Brain pericyte (primary cell): ENCODE data around the gene SERTAD4.
"Not testable (repeated sequence)": the region's sequence is repeated elsewhere in the genome, so short reads cannot be mapped to it uniquely, and the experiment has no call there.

Experiments used
- DNase-seq: peaks from one replicate; pipeline ENCODE4 v3.0.0-alpha.2; 2012; ENCODE audit warnings: low read depth, low spot score

SERTAD4 gene

DNA sequence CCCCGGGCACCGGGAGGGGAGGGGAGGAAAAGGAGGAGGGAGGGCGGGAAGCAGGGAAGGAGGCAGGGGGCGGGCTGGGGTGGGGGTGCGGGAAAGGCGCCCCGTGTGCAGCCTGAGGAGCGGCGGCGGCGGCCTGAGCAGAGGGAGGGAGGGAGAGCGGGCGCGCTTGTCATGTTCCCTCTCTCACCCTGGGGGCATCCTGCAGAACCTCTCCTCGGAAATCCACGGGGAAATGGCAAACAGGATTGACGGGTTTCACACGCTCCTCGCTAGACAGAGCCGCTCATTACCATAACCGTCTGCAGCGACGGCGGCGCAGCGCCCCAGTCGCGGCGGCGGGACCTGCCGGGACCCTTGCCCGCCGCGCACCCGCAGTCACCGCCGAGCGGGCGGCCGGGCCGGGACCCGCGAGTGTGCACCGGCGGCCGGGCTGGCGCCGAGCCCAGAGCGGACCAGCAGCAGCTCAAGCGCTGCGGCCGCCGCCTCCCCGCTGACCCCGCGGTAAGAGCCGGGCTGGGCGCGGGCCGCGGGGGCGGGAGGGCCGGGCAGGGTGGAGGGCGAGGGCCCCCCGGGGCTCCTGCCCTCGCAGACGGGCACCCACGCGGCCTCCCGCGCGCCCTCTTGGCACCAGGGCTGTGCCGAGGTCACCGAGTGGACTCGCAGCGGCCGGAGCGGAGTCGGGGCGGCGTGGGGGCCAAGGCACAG, at the start of gene SERTAD4:
Gene SERTAD4 (plus strand): TSS at position 286 of the 705 bp plus-strand sequence. CDS start 5,165 bp downstream, outside the sequence.
- no peak for DNase-seq

GRCh38 chr1:210185063-210185462, 47.5 kb upstream of the SERTAD4 start:
- no peak for DNase-seq

DNA sequence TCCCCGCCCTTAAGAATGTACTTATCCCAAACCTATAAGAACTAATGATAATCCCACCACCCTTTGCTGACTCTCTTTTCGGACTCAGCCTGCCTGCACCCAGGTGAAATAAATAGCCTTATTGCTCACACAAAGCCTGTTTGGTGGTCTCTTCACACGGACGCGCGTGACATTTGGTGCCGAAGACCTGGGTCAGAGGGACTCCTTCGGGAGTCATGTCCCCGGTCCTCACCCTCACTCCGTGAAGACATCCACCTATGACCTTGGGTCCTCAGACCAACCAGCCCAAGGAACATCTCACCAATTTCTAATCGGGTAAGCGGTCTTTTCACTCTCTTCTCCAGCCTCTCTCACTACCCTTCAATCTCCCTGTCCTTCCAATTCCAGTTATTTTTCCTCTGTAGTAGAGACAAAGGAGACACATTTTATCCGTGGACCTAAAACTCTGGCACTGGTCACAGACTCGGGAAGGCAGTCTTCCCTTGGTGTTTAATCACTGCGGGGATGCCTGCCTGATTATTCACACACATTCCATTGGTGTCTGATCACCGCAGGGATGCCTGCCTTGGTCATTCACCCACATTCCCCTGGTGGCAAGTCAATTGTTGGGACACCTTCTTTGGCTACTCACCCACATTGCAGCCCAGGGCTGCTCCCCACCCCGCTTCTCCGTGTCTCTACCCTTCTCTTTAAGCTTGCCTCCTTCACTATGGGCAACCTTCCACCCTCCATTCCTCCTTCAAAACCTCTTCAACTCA, 44.6 kb upstream of the SERTAD4 start:
- not testable (repeated sequence) for DNase-seq

DNA sequence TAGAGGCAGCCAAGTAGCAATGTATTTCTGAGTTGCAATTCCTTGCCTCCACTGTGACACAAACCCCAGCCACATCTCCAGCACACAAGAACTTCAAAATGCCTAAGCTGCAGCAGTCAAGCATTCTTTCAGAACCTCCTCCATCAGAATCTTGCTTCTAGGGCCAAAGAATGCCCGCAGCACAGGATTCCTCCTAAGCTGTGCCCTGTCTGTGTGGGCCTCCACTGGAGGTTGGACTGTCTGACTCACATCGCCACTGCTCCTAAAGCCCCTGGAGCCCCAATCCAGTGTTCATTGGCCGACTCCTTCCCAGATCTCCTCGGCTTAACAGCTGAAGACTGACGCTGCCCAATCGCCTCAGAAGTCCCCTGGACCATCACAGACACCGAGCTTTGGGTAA, 43.2 kb upstream of the SERTAD4 start:
- no peak for DNase-seq

- DNase-seq, result no peak
Measured at GRCh38 chr1:210195635-210196160, 36.9 kb upstream of the SERTAD4 start.

GRCh38 chr1:210196266-210196665, 36.3 kb upstream of the SERTAD4 start:
- DNase-seq, result not testable (repeated sequence)

- no peak for DNase-seq
Measured at GRCh38 chr1:210198840-210199239, 33.8 kb upstream of the SERTAD4 start.

- DNase-seq, result no peak
Measured at GRCh38 chr1:210200124-210200736, 32.4 kb upstream of the SERTAD4 start.

- no peak for DNase-seq
Measured at GRCh38 chr1:210201681-210202080, 30.9 kb upstream of the SERTAD4 start.

GRCh38 chr1:210207597-210208450, 24.8 kb upstream of the SERTAD4 start:
- DNase-seq, result no peak

- no peak for DNase-seq
Measured at GRCh38 chr1:210213335-210213734, 19.3 kb upstream of the SERTAD4 start.

- no peak for DNase-seq
Measured at GRCh38 chr1:210214573-210215409, 17.8 kb upstream of the SERTAD4 start.

GRCh38 chr1:210217482-210217881, 15.1 kb upstream of the SERTAD4 start:
- DNase-seq, result no peak

DNA sequence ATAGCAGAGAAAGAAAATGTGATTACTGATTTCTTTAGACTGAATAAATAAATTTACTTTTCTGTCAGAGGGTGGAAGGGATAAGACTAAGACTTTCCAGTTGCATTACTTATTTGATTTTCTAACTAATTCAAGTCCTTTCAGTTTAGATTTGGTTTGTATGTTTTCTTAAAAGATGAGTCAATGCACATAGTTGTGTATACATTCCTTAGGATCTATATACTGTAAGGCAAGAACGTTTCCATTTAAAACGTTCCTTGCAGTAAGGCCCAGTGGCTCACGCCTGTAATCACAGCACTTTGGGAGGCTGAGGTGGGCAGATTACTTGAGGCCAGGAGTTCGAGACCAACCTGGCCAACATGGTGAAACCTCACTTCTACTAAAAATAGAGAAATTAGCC, 14.5 kb upstream of the SERTAD4 start:
- no peak for DNase-seq

DNA sequence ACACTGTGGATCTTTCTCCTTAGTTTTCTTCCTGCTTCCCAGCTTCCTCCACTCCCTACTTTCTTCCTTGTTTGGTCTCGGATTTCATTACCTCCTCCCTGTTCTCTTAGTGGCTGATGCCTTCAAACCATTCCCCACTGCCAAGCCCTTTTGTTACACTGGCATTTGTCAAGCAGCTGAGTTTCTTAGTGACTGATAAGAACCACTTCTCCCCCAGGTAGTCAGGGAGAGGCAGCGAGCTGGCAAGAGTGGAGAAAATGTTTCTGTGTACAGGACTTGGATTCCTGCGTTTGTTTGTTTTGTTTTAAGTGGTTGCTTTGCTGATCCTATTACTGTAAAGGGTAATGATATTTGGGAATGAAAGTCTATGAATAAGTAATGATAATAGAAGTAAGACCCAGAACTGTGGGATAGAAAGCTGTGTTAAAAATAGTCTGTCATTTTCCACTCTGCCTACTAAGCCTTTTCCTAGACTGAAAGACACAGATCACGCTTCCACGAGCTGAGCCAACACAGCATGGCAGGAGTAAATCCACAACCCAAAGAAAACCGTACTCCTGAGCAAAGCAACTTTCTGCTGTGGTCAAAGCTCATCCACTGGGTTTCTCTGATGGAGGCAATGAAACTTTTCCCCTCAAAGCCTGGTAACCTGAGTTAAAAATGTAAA, 10.1 kb upstream of the SERTAD4 start:
- no peak for DNase-seq

DNA sequence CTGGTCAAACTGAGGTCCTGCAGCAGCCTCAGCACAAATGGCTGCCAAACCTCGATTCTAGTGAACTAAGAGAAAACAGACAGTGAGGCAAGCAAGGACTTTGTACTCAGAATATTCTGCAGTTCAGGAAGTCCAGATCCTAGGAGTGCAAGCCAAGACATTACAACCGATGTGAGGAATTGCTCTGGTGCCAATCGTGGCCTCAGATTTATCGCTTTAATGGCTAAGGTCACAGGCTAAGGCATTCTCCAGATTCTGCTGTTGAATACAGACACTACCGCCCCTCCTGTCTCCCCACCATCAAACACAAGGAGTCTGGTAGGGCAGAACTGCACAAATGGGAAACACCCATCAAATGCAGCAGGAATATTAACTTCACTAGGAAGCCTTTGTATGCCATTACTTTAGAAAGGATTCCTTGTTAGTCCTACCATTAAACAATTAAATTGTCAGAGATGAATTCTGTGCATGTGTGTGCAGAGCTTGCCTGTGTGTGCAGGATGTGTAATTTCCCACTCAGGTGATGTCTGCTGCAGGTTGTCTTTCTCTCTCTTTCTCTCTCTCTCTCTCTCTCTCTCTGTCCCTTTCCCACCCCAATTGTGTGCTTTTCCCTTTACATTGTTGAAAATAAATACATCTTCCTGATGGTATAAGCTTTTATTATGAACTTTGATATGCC, 9.2 kb upstream of the SERTAD4 start:
- no peak for DNase-seq

GRCh38 chr1:210228158-210228557, 4.4 kb upstream of the SERTAD4 start:
- no peak for DNase-seq

GRCh38 chr1:210230149-210230695, 2.4 kb upstream of the SERTAD4 start:
- no peak for DNase-seq

DNA sequence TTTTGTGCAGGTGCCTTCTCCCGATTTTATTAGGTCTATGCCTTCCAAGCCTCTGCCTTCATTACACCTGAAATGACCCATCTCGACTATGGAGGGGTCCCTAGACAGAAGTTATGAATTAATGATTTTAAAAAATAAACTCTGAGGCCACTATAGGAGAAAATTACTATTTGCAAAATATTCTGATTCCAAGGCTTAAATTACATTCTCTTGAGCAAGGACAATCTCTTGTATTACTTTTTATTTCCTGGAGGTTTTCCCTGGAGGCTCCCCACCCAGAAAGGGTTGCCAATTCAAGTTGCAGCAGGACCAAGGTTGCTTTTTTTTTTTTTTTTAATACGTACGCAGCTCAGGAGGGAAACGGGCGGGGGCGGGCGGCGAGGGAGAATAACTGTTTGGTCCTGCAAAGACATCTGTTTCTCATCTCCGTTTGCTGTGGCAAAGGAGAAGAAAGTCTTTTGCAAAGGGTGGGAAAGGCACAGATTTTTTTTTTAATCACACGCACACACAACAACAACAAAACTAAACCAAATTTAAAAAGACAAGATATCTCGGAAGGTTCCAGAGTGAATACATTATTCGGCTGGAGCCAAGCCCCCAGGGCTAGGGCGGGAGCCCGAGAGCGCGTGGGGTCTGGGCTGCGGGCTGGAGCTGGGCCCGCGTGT, 618 bp upstream of the SERTAD4 start:
- no peak for DNase-seq
